ENCODE measurements around the gene TAF15. TPM values are rescaled to one million over a fixed set of nuclear protein-coding genes. Genes with fewer than 3 reads are reported as not detected.
A peak's percentile ranks its signal among the peaks of the same experiment; 100 is the strongest.

TAF15 gene
- total RNA-seq: 100 to 1,000 TPM; 310 to 312 TPM

DNA sequence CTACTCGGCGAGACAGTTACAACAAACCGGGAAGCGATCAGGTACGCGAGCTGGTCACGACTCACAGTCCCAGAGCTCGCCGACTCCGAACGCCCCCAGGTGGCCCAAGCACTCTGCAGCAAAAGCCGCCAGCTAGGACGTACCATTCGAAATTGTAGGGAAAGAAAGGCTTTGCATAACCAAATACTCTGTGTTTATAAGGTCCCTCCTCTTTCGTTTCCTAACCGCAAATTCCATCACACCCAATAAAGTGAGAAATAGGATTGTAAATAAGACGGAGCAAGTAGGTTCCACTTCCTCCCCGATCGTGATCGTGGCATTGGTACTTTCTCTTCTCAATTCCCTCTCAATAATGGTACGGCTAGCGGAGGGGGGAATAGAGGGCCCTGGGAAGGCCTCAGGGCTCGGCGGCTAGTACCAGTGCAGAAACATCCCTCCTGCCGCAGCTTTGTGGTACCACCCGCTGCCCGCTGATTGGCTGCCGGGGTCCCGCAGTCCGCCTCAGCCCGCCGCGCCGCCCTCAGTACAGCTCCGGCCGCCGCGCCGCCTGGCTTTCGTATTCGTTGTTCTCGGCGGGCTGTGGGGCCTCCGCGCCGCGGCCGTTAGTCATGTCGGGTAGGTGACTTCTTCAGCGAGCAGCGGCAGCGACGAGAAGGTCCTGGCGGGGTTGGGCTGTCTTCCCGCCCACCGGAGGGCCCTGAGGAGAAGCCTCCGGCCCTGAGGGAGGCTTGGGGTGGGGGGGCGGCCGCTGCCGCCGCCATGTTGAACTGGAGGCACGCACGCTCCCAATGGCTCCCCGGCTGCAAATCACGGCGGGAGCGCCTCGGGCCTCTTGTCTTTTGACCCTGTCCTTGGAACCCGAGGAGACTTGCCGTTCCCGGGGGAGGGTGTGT, at the start of gene TAF15:
TAF15 (plus strand) TSS at position 523 of the 893 bp plus-strand sequence; CDS start at position 609, 86 bp downstream.
- peak within 1 kb of the TSS; percentile 94 for H3K27ac Mint-ChIP-seq
- peaks cover 6 to 20% of the 10 kb centered on the region in 2 donors for H3K36me3 Mint-ChIP-seq (ENCODE audit: insufficient read depth in 2 of 2)
- peak; percentile 93 to 95 for ATAC-seq (replicated peaks in 1 of 2)

DNA sequence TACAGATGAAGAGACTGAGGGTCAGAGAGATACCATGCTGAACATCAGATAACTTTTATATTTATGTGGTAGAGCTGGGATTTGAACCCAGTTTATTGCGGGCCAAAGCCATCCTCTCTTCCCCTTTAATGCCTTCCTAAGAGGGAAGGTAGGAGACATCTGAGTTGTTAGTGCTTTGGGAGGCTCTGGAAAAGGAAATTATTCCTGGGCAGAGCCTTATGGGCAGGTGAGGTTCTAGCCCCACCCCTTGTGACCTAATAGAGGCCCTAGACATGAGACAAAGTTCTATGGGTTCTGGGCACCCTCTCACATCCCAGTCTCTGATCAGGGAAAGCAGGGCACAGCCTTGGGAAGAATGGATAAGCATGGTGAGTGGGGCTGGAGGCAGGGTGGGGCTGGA, 48.7 kb upstream of the TAF15 start, which contains the start of gene C17orf50:
C17orf50 (plus strand) TSS at position 301 of the 400 bp plus-strand sequence; CDS start at position 356, 55 bp downstream.
- no peak for ATAC-seq (replicated peaks in 1 of 2)
- Mint-ChIP-seq H3K4me3 (no peak within 1 kb of the TSS), H3K9me3 (no peaks in the 10 kb centered on the region), H3K27me3 (ENCODE audit: low read depth) (no peaks in the 10 kb centered on the region), H3K36me3 (ENCODE audit: insufficient read depth in 2 of 2) (peaks cover 0 to 1% of the 10 kb centered on the region in 2 donors), H3K27ac (no peak within 1 kb of the TSS), H3K4me1 (ENCODE audit: low read depth) (peaks cover 8% of the 10 kb centered on the region)
- no peak for DNase-seq

More for the DNA sequence above, at the start of gene TAF15:
- Mint-ChIP-seq H3K27me3 (ENCODE audit: low read depth) (no peaks in the 10 kb centered on the region), H3K4me1 (ENCODE audit: low read depth) (peaks cover 63% of the 10 kb centered on the region), H3K9me3 (no peaks in the 10 kb centered on the region), H3K4me3 (peak within 1 kb of the TSS; percentile 87 to 88)
- peak; percentile 96 to 98 for DNase-seq

DNA sequence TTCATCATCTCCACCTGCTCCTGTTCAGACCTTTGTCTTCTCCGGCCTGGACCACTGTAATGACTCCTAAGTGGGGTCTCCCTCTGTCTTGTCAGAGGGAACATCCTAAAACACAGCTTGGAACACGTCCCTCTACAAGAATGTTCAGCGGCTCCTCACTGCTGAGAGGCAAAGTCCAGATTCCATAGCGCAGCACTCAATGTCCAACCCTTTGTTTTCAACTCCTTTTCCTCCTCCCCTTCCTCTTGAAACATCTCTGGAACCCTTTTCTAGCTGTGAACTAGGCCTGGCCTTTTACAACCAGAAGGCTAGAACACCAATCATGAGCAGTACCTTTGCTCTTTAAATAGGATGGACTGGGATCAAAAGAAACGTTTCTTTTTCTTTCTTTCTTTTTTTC, 47.7 kb upstream of the TAF15 start:
- H3K36me3 Mint-ChIP-seq (ENCODE audit: insufficient read depth in 2 of 2): peaks cover 0 to 1% of the 10 kb centered on the region in 2 donors
- H3K27me3 Mint-ChIP-seq (ENCODE audit: low read depth): no peaks in the 10 kb centered on the region
- DNase-seq (no peak), ATAC-seq (replicated peaks in 1 of 2) (no peak)
- H3K27ac Mint-ChIP-seq: no peak overlapping the region
- no peaks in the 10 kb centered on the region for H3K9me3 Mint-ChIP-seq
- peaks cover 8% of the 10 kb centered on the region for H3K4me1 Mint-ChIP-seq (ENCODE audit: low read depth)
- H3K4me3 Mint-ChIP-seq: no peak overlapping the region

DNA sequence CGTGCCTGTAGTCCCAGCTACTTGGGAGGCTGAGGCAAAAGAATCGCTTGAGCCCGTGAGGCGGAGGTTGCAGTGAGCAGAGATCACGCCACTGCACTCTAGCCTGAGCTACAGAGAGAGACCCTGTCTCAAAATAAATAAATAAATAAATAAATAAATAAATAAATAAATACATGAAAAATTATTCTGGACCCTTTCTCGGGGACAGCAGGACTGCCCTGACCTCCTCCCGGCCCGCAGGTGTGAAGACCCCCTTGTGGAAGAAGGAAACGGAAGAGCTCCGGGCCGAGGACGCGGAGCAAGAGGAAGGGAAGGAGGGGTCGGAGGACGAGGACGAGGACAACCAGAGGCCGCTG, 45.5 kb upstream of the TAF15 start:
- peaks cover 0 to 1% of the 10 kb centered on the region in 2 donors for H3K36me3 Mint-ChIP-seq (ENCODE audit: insufficient read depth in 2 of 2)
- H3K27ac Mint-ChIP-seq: no peak overlapping the region
- H3K4me3 Mint-ChIP-seq: peak overlapping the region; percentile 92
- peaks cover 8% of the 10 kb centered on the region for H3K4me1 Mint-ChIP-seq (ENCODE audit: low read depth)
- H3K9me3 Mint-ChIP-seq: no peaks in the 10 kb centered on the region
- DNase-seq: no peak
- no peak for ATAC-seq (replicated peaks in 1 of 2)
- no peaks in the 10 kb centered on the region for H3K27me3 Mint-ChIP-seq (ENCODE audit: low read depth)

DNA sequence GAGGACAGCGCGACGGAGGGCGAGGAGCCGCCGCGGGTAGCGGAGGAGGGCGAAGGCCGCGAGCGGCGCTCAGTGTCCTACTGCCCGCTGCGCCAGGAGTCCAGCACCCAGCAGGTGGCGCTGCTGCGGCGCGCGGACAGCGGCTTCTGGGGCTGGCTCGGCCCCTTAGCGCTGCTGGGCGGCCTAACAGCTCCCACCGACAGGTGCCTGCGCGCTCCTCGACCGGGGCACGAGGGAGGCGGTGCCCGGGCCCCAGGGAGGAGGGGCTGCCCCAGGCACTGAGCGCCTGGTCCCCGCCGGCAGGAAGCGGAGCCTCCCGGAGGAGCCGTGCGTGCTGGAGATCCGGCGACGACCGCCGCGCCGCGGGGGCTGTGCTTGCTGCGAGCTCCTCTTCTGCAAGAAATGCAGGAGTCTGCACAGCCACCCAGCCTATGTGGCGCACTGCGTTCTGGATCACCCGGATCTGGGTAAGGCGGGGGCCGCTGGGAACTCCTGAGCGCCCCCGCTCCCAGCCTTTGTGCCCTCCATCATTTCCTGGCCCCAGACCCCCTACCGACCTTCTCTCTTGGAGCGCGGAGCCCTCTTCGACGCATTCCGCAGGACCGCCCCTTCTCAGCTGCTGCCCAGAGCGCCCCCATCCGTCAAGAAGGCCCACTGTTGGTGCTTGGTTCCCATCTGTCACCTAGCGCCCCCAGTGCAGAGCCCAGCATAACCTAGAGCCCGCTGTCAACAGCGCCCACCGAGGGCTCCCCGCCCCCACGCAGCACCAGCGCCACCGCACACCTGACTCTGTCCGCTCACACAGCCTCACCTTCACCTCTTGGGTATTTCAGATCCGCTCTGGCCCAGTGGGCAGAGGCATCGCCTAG, 44.9 kb upstream of the TAF15 start:
- H3K27me3 Mint-ChIP-seq (ENCODE audit: low read depth): no peaks in the 10 kb centered on the region
- ATAC-seq (replicated peaks in 1 of 2) (peak; percentile 91 to 93), DNase-seq (peak; percentile 92 to 95)
- H3K36me3 Mint-ChIP-seq (ENCODE audit: insufficient read depth in 2 of 2): peaks cover 0 to 1% of the 10 kb centered on the region in 2 donors
- peaks cover 8% of the 10 kb centered on the region for H3K4me1 Mint-ChIP-seq (ENCODE audit: low read depth)
- peak overlapping the region; percentile 92 for H3K4me3 Mint-ChIP-seq
- no peaks in the 10 kb centered on the region for H3K9me3 Mint-ChIP-seq
- peak overlapping the region; percentile 52 for H3K27ac Mint-ChIP-seq

DNA sequence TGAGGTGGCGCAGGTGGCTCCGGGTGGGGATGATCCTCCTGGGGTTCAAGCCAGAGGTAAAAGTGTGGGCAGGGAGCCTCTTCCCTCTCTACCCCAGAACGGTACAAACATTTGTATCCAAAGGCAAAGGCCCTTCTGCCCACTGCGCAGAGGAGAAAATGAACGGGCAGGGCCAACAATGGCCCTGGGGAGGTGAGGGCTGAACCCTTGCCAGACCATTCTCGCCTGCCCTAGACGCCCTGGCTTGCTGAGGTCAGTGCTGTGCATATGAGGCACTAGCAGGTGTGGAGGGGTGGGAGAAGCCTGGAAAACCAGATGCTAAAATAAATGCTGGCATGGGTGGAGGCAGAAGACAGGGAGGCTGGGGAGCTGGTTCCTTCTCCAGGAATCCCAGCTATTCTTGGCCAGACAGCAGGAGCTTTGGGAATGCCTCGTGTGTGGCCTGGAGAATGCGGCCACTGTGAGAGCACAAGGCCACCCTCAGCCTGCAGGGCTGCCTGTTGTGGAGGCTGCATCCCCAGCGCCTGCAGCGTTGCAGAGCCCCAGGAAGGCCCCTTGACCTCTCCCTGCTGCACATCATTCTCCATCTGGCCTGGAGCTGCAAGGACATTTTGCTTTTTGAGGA, 44.1 kb upstream of the TAF15 start:
- H3K27ac Mint-ChIP-seq: no peak overlapping the region
- H3K36me3 Mint-ChIP-seq (ENCODE audit: insufficient read depth in 2 of 2): peaks cover 0 to 1% of the 10 kb centered on the region in 2 donors
- no peaks in the 10 kb centered on the region for H3K27me3 Mint-ChIP-seq (ENCODE audit: low read depth)
- H3K4me3 Mint-ChIP-seq: peak overlapping the region; percentile 92
- DNase-seq (no peak), ATAC-seq (replicated peaks in 1 of 2) (no peak)
- no peaks in the 10 kb centered on the region for H3K9me3 Mint-ChIP-seq
- peaks cover 8% of the 10 kb centered on the region for H3K4me1 Mint-ChIP-seq (ENCODE audit: low read depth)

DNA sequence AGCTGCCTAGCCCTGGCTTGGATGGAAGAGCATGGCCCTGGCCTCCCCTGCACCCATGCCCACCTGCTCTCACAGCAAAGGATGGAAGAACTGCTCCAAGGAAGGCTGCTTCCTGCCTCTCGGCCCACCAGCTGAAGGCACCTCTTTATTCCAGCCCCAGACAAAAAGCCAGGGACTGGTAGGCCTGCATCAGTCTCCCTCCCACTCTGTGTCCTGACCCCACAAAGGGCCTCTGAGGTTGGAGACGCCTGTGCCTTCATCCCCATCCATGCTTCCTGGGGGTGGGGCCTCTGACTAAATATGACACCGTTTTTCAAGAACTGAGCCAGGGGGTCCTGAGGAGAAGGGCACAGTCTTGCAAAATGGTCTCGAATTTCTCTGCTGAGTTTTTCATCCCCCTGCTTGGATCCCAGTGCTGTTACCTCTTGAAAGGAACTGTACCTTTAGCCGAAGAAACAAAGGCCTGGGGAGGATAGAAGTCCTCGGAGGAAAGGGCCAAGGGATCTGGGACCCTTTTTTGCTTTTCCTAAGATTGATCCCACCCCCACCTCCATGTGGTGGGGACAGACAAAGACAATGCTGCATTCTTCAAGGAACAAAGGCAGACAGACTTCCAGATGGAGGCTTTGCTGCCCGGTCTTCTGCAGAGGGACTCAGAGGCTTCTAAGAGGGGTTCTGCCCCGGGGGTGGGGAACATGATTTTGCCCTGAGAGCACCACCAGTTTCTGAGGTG, 43.4 kb upstream of the TAF15 start:
- Mint-ChIP-seq H3K36me3 (ENCODE audit: insufficient read depth in 2 of 2) (peaks cover 0 to 1% of the 10 kb centered on the region in 2 donors), H3K4me3 (no peak overlapping the region), H3K27ac (no peak overlapping the region), H3K27me3 (ENCODE audit: low read depth) (no peaks in the 10 kb centered on the region), H3K9me3 (no peaks in the 10 kb centered on the region), H3K4me1 (ENCODE audit: low read depth) (peaks cover 8% of the 10 kb centered on the region)
- no peak for ATAC-seq (replicated peaks in 1 of 2)
- DNase-seq: no peak

DNA sequence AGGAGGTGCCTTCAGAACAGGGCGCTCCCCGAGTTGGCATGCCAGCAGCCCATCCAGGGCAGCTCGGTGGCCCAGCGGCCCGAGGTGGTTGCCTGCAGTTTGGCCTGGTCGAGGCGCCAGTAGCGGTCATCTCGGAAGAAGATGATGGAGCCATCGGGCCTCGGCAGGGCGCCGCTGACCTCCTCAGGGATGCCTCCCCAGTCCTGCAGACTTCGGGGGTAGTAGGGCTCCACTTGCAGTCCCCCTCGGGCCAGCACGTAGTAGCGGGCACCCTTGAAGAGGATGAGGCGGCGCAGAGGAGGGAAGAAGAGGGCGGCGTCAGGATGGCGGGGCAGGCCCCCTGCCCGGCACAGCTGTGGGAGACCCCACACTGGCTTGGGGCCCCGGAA, 42.8 kb upstream of the TAF15 start:
- ATAC-seq (replicated peaks in 1 of 2) (no peak), DNase-seq (no peak)
- Mint-ChIP-seq H3K4me3 (no peak overlapping the region), H3K36me3 (ENCODE audit: insufficient read depth in 2 of 2) (peaks cover 0 to 1% of the 10 kb centered on the region in 2 donors), H3K4me1 (ENCODE audit: low read depth) (peaks cover 8% of the 10 kb centered on the region), H3K27ac (no peak overlapping the region), H3K27me3 (ENCODE audit: low read depth) (no peaks in the 10 kb centered on the region), H3K9me3 (no peaks in the 10 kb centered on the region)

DNA sequence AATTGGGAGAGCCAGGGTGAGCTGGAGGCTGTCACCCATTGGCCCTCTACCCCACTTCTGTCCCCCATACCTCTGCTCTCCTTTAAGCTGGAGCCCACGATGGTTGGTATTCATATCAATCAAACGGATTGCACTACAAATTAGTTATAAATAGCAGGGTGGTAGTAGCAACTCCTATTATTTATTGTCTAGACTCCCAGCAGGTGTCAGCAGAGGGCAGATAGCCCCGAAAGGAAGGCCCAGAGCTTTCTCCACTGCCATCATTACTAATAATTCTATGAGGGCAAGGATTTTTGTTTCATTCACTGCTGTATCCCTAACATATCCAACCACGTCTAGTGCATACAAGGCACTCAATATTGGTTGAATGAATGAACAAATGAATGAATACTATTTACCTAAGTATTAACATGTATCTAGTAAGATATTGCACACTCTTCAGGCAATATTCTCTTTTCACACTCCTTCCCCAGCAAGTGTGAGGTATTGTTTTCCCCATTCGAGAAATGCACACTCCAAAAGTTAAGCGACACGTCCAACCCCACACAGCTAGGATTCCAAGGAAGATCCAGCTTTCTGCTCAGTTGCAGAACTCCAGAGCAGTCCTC, 42.3 kb upstream of the TAF15 start:
- ATAC-seq (replicated peaks in 1 of 2): no peak
- DNase-seq: no peak
- Mint-ChIP-seq H3K4me3 (no peak overlapping the region), H3K4me1 (ENCODE audit: low read depth) (peaks cover 8% of the 10 kb centered on the region), H3K27ac (no peak overlapping the region), H3K27me3 (ENCODE audit: low read depth) (peaks cover 3% of the 10 kb centered on the region), H3K9me3 (no peaks in the 10 kb centered on the region), H3K36me3 (ENCODE audit: insufficient read depth in 2 of 2) (peaks cover 0 to 1% of the 10 kb centered on the region in 2 donors)

DNA sequence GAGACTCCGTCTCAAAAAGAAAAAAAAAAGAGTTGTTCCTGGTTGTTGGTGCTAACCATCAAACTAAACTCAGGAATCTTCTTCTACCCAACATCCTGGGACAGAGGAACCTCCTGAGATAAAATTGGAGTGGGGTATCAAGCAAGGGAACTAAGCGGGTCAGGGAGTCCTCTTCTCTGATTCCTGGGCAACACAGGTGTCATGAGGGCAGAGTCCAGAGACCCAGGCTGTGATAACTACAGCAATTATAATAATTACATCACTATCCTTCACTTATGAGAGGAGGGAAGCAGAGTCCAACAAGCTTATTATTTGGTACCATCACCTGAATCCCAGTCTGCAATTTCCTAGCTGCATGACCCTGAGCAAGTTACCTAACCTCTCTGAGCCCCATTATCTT, 40.5 kb upstream of the TAF15 start:
- H3K36me3 Mint-ChIP-seq (ENCODE audit: insufficient read depth in 2 of 2): peaks cover 0 to 1% of the 10 kb centered on the region in 2 donors
- DNase-seq: no peak
- H3K27me3 Mint-ChIP-seq (ENCODE audit: low read depth): peaks cover 7% of the 10 kb centered on the region
- no peak overlapping the region for H3K4me3 Mint-ChIP-seq
- H3K27ac Mint-ChIP-seq: no peak overlapping the region
- H3K4me1 Mint-ChIP-seq (ENCODE audit: low read depth): peaks cover 8% of the 10 kb centered on the region
- no peaks in the 10 kb centered on the region for H3K9me3 Mint-ChIP-seq
- no peak for ATAC-seq (replicated peaks in 1 of 2)

DNA sequence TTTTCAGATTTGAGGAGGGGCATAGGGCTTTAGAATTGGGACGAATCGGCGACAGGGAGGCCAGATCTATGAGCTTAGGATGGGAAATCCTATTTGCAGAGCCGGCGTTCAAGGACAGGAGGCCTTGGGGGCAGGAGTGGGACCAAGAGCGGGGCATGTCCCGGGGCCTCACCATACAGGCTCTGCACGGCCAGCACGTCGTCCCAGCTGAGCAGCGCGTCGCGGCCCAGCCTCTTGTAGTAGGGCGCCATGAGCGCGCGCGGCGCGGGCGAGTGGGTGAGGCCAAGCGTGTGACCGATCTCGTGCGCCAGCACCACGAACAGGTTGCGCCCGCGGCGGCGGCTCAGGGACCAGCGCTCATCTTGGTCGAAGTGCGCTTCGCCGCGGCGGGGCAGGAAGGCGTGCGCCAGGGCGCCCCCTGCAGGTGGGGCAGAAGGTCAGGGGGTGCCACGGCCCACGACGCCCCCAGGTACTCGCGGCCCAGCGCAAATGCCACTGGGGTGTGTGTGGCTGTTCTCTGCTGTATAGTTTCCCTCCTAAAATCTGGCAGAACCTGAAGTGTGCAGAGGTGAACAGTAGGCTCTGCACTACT, 39.3 kb upstream of the TAF15 start:
- H3K9me3 Mint-ChIP-seq: no peaks in the 10 kb centered on the region
- ATAC-seq (replicated peaks in 1 of 2) (no peak), DNase-seq (no peak)
- no peaks in the 10 kb centered on the region for H3K36me3 Mint-ChIP-seq (ENCODE audit: insufficient read depth in 2 of 2)
- H3K27ac Mint-ChIP-seq: no peak overlapping the region
- H3K4me3 Mint-ChIP-seq: no peak overlapping the region
- H3K27me3 Mint-ChIP-seq (ENCODE audit: low read depth): peaks cover 7% of the 10 kb centered on the region
- H3K4me1 Mint-ChIP-seq (ENCODE audit: low read depth): peaks cover 3% of the 10 kb centered on the region

DNA sequence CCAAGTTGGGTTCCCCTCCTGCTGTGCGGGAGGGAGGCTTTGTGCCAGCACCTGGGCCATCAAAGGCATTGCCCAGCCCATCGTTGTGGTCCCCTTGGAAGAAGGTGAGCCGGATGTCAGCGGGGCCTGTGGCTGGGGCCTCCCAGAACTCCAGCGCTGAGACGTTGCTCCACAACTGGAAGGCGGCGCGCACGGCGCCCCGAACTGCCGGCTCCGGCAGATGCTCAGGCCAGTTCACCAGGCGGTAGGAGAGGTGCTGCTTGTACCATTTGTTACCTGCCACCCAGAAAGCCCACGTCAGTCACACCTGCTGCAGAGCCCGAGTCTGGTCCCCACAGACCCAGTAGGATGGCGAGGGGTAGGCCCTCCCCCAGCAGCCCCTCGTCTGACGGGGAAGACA, 36.2 kb upstream of the TAF15 start:
- H3K4me1 Mint-ChIP-seq (ENCODE audit: low read depth): no peaks in the 10 kb centered on the region
- no peak overlapping the region for H3K4me3 Mint-ChIP-seq
- no peaks in the 10 kb centered on the region for H3K36me3 Mint-ChIP-seq (ENCODE audit: insufficient read depth in 2 of 2)
- peaks cover 13% of the 10 kb centered on the region for H3K27me3 Mint-ChIP-seq (ENCODE audit: low read depth)
- ATAC-seq (replicated peaks in 1 of 2): no peak
- no peak overlapping the region for H3K27ac Mint-ChIP-seq
- H3K9me3 Mint-ChIP-seq: no peaks in the 10 kb centered on the region
- DNase-seq: no peak

Measured in activated T-cell treated with anti-CD3 and anti-CD28 coated beads, Interleukin-2, amount 50 U/mL, for 72 hours (primary cell).